Gastroesophageal sphincter (tissue), 4 donors: Measurements from ENCODE around the gene ODC1. TPM values are rescaled to one million over a fixed set of nuclear protein-coding genes. Genes with fewer than 3 reads are reported as not detected.

Experiments used
- ATAC-seq: fragments of 150-250 bp; one replicate; pipeline ENCODE4 v1.9.1; 2016; ENCODE audit warnings: mild to moderate bottlenecking, moderate library complexity
- H3K27ac ChIP-seq, 4 donors: fragments of 200-600 bp; sonication (generic) in 3 of 4; 1 replicate in 3 of 4; 2 replicates in 1 of 4; pipeline ENCODE4 v1.5.1; 2016 to 2019
- H3K27me3 ChIP-seq: fragments of 200-600 bp; sonication (generic); one replicate; pipeline ENCODE4 v1.5.1; 2019
- H3K36me3 ChIP-seq, 2 donors: fragments of 200-600 bp; sonication (generic); one replicate each; pipeline ENCODE4 v1.5.1; 2019; ENCODE audit warnings: control low read depth in 1 of 2
- H3K4me1 ChIP-seq, 3 donors: fragments of 200-600 bp; sonication (generic); 1 replicate in 2 of 3; 2 replicates in 1 of 3; pipeline ENCODE4 v1.5.1; 2016 to 2019; ENCODE audit warnings: control low read depth in 2 of 3
- H3K4me3 ChIP-seq, 2 donors: fragments of 200-600 bp; sonication (generic); one replicate each; pipeline ENCODE4 v1.5.1; 2019; ENCODE audit warnings: mild to moderate bottlenecking in 1 of 2, moderate library complexity in 1 of 2
- H3K9me3 ChIP-seq, 3 donors: fragments of 200-600 bp; sonication (generic); one replicate each; pipeline ENCODE4 v1.5.1; 2017 to 2019; ENCODE audit warnings: control low read depth in 2 of 3
- CTCF ChIP-seq, 4 experiments: fragments of 200-600 bp in 2 of 4; fragments of 450-650 bp in 2 of 4; sonication (generic) in 1 of 4; IDR thresholded peaks; one replicate each; pipeline ENCODE4 v1.5.1; 2017 to 2019; ENCODE audit warnings: antibody characterized with exemption in 4 of 4, mild to moderate bottlenecking in 2 of 4, moderate library complexity in 2 of 4
- EP300 ChIP-seq: sonication (generic); formaldehyde crosslinking; IDR thresholded peaks from one replicate; pipeline ENCODE4 v1.6.1; 2017; ENCODE audit warnings: antibody characterized with exemption, mild to moderate bottlenecking
- POLR2A ChIP-seq, 2 donors: fragments of 450-650 bp; IDR thresholded peaks; one replicate each; pipeline ENCODE4 v1.6.1; 2017; ENCODE audit warnings: antibody characterized with exemption in 2 of 2, mild to moderate bottlenecking in 2 of 2, moderate library complexity in 1 of 2
- POLR2AphosphoS5 ChIP-seq: sonication (generic); formaldehyde crosslinking; IDR thresholded peaks from one replicate; pipeline ENCODE4 v1.6.1; 2017; ENCODE audit warnings: antibody characterized with exemption
- WGBS, 2 donors: methylation state at CpG; one replicate each; pipeline ENCODE4 v1.1.5; 2018; ENCODE audit warnings: low coverage in 1 of 2; 5-methylcytosine and 5-hydroxymethylcytosine counted together
- total RNA-seq, 4 donors: library from RNA; depleted of rRNA; stranded (reverse); fragments of >200 nt; gene quantifications; one replicate each; pipeline ENCODE4 v1.1.0, GENCODE V29; 2016

Gene ODC1
- total RNA-seq, 4 donors from 2014 or later, result 105 to 199 (median 137) TPM

DNA sequence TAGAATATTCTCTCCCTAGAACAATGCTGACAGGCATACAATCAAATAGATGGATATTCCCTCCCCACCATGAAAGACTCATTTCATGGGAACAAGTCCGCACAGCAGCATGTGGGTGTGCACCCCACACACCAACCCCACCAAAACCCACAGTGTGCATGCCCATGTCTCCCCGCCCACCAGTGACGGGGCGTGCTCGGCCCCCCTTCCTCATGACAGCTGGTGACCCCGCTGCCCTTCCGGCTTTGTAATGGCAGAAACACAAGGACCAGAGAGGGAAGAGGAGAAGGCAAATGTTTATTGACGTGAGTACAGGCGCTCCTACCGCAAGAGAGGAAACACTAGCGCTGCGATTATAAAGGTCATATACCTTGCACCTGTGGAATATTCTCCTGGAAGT is 30.8 kb upstream of the ODC1 start:
- H3K4me1 ChIP-seq, result no peaks in the 10 kb centered on the region
- no peak overlapping the region for H3K27ac ChIP-seq
- no peaks in the 10 kb centered on the region for H3K36me3 ChIP-seq
- TF ChIP-seq POLR2A (IDR thresholded peaks at IDR 0.05) (no peak), POLR2AphosphoS5 (no peak), CTCF (IDR thresholded peaks at IDR 0.05) (no peak), EP300 (no peak)
- H3K9me3 ChIP-seq, result no peaks in the 10 kb centered on the region
- H3K4me3 ChIP-seq, result no peak overlapping the region
- ATAC-seq, result no peak
- peaks cover 20% of the 10 kb centered on the region for H3K27me3 ChIP-seq
- 47 to 61% methylated on average over 5 to 6 of the region's 12 CpGs for WGBS, 2 donors

GRCh38 chr2:10478298-10478625 is 30.1 kb upstream of the ODC1 start:
- 97% methylated on average over 6 of the region's 12 CpGs; no CpG with 5 or more reads in 1 of the 2 donors for WGBS, 2 donors
- ATAC-seq, result no peak

GRCh38 chr2:10477443-10478297 is 29.5 kb upstream of the ODC1 start:
- Histone ChIP-seq H3K9me3 (no peaks in the 10 kb centered on the region), H3K4me3 (no peak overlapping the region), H3K27ac (no peak overlapping the region), H3K27me3 (peaks cover 15% of the 10 kb centered on the region), H3K36me3 (no peaks in the 10 kb centered on the region), H3K4me1 (no peaks in the 10 kb centered on the region)
- no peak for TF ChIP-seq POLR2A (IDR thresholded peaks at IDR 0.05)
- no peak for TF ChIP-seq EP300
- TF ChIP-seq CTCF (IDR thresholded peaks at IDR 0.05), result no peak
- no peak for TF ChIP-seq POLR2AphosphoS5
- no peak for ATAC-seq
- 47 to 77% methylated on average over 7 to 8 of the region's 16 CpGs for WGBS, 2 donors

More at GRCh38 chr2:10478298-10478625, 30.1 kb upstream of the ODC1 start:
- no peaks in the 10 kb centered on the region for H3K9me3 ChIP-seq
- H3K27ac ChIP-seq, result no peak overlapping the region
- peaks cover 16% of the 10 kb centered on the region for H3K27me3 ChIP-seq
- no peaks in the 10 kb centered on the region for H3K36me3 ChIP-seq
- H3K4me1 ChIP-seq, result no peaks in the 10 kb centered on the region
- TF ChIP-seq CTCF (IDR thresholded peaks at IDR 0.05) (no peak), POLR2AphosphoS5 (no peak), POLR2A (IDR thresholded peaks at IDR 0.05) (no peak), EP300 (no peak)
- H3K4me3 ChIP-seq, result no peak overlapping the region

DNA sequence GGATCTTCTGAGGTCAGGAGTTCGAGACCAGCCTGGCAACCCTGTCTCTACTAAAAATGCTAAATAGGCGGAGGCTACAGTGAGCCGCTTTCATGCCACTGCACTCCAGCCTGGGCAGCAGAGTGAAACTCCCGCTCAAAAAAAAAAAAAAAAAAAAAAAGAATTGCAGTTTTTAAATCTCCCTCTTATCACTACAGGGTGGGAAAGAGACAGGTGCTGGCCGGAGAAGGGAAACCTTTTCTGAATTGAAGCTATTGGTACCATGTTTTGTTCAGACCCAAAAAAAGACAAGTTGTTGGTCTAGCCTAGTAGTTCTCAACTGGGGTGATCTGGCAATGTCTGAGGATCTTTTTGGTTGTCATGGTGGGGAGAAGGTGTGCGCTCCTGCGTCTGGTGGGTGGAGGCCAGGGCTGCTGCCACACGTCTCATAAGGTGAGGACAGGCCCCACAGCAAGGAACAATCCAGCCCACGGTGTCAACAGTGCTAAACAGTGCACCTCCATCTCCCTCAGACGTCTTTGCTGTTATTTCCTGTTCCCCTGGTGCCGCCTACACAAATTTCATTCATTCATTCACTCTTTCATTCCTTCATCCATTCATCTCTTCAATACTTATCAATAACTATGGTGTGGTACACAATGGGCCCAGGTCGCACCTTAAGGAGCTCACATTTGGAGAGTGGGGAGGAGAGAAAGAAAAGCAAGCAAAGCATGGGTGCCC is 28.8 kb upstream of the ODC1 start:
- H3K27me3 ChIP-seq, result peaks cover 7% of the 10 kb centered on the region
- 90 to 92% methylated on average over 7 to 8 of the region's 12 CpGs for WGBS, 2 donors
- no peak for ATAC-seq
- no peaks in the 10 kb centered on the region for H3K4me1 ChIP-seq
- no peaks in the 10 kb centered on the region for H3K36me3 ChIP-seq
- H3K27ac ChIP-seq, result no peak overlapping the region
- no peaks in the 10 kb centered on the region for H3K9me3 ChIP-seq
- TF ChIP-seq POLR2A (IDR thresholded peaks at IDR 0.05), result no peak
- TF ChIP-seq CTCF (IDR thresholded peaks at IDR 0.05), result no peak
- TF ChIP-seq EP300, result no peak
- TF ChIP-seq POLR2AphosphoS5, result no peak
- H3K4me3 ChIP-seq, result no peak overlapping the region
